ENCODE results near the gene SATB2.

Gene SATB2

GRCh38 chr2:199322151-199322550, 135.6 kb downstream of the SATB2 start:
- no peak for DNase-seq (ENCODE audit: low spot score)

GRCh38 chr2:199317646-199318045, 140.1 kb downstream of the SATB2 start:
- no peak for DNase-seq (ENCODE audit: low spot score)

- no peak for DNase-seq (ENCODE audit: low spot score)
Measured at GRCh38 chr2:199316851-199317250, 140.9 kb downstream of the SATB2 start.

GRCh38 chr2:199315299-199316179, 142.2 kb downstream of the SATB2 start:
- DNase-seq (ENCODE audit: low spot score), result no peak

- no peak for DNase-seq (ENCODE audit: low spot score)
Measured at GRCh38 chr2:199312931-199313330, 144.8 kb downstream of the SATB2 start.

- peak; percentile 33 for DNase-seq (ENCODE audit: low spot score)
Measured at GRCh38 chr2:199310771-199311585, 146.8 kb downstream of the SATB2 start.

GRCh38 chr2:199309973-199310372, 147.8 kb downstream of the SATB2 start:
- DNase-seq (ENCODE audit: low spot score), result peak; percentile 84

- no peak for DNase-seq (ENCODE audit: low spot score)
Measured at GRCh38 chr2:199309411-199309810, 148.3 kb downstream of the SATB2 start.

GRCh38 chr2:199308567-199308966, 149.2 kb downstream of the SATB2 start:
- no peak for DNase-seq (ENCODE audit: low spot score)

GRCh38 chr2:199307461-199307860, 150.3 kb downstream of the SATB2 start:
- DNase-seq (ENCODE audit: low spot score), result no peak

- DNase-seq (ENCODE audit: low spot score), result no peak
Measured at GRCh38 chr2:199306116-199306515, 151.6 kb downstream of the SATB2 start.

GRCh38 chr2:199303728-199304177, 154.0 kb downstream of the SATB2 start:
- DNase-seq (ENCODE audit: low spot score), result no peak

- no peak for DNase-seq (ENCODE audit: low spot score)
Measured at GRCh38 chr2:199302851-199303250, 154.9 kb downstream of the SATB2 start.

GRCh38 chr2:199288424-199288823, 169.3 kb downstream of the SATB2 start:
- no peak for DNase-seq (ENCODE audit: low spot score)

- DNase-seq (ENCODE audit: low spot score), result no peak
Measured at GRCh38 chr2:199282309-199282708, 175.4 kb downstream of the SATB2 start.

GRCh38 chr2:199279146-199279545, 178.6 kb downstream of the SATB2 start:
- DNase-seq (ENCODE audit: low spot score), result no peak

GRCh38 chr2:199278099-199278498, 179.6 kb downstream of the SATB2 start:
- DNase-seq (ENCODE audit: low spot score), result no peak

GRCh38 chr2:199273042-199273511, 184.7 kb downstream of the SATB2 start:
- DNase-seq (ENCODE audit: low spot score), result no peak

- no peak for DNase-seq (ENCODE audit: low spot score)
Measured at GRCh38 chr2:199261936-199262335, 195.8 kb downstream of the SATB2 start.

- no peak for DNase-seq (ENCODE audit: low spot score)
Measured at GRCh38 chr2:199261239-199261638, 196.5 kb downstream of the SATB2 start.

GRCh38 chr2:199259671-199260070, 198.1 kb downstream of the SATB2 start:
- no peak for DNase-seq (ENCODE audit: low spot score)

GRCh38 chr2:199258291-199258690, 199.4 kb downstream of the SATB2 start:
- no peak for DNase-seq (ENCODE audit: low spot score)

Data from D341Med (cell line).